ENCODE data around the gene NQO2.
A peak's percentile ranks its signal among the peaks of the same experiment; 100 is the strongest.
"Not testable (repeated sequence)": the region's sequence is repeated elsewhere in the genome, so short reads cannot be mapped to it uniquely, and the experiment has no call there.

NQO2 gene

DNA sequence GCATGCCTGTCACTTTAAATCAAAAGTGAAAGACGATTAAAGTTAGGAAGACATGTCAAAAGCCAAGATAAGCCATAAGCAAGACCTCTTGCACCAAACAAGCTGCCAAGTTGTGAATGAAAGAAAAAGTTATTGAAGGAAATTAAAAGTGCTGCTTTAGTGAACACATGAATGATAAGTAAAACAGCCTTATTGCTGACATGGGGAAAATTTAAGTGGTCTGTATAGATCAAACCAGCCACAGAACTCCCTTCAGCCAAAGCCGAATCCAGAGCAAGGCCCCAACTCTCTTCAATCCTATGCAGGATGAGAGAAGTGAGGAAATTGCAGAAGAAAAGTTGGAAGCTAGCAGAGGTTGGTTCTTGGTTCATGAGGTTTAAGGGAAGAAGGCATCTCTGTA is 59.3 kb downstream of the NQO2 start:
- in situ Hi-C loops (cut with HindIII; ENCODE audit: low sequenced_read_pairs), result no loop called here
- TF ChIP-seq, protein P1, sequence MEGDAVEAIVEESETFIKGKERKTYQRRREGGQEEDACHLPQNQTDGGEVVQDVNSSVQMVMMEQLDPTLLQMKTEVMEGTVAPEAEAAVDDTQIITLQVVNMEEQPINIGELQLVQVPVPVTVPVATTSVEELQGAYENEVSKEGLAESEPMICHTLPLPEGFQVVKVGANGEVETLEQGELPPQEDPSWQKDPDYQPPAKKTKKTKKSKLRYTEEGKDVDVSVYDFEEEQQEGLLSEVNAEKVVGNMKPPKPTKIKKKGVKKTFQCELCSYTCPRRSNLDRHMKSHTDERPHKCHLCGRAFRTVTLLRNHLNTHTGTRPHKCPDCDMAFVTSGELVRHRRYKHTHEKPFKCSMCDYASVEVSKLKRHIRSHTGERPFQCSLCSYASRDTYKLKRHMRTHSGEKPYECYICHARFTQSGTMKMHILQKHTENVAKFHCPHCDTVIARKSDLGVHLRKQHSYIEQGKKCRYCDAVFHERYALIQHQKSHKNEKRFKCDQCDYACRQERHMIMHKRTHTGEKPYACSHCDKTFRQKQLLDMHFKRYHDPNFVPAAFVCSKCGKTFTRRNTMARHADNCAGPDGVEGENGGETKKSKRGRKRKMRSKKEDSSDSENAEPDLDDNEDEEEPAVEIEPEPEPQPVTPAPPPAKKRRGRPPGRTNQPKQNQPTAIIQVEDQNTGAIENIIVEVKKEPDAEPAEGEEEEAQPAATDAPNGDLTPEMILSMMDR (IDR thresholded peaks at IDR 0.05; ENCODE audit: low read depth, low read length), result no peak
- DNase-seq (ENCODE audit: low read depth, low spot score), result no peak
- no peak overlapping the region for H3K4me3 ChIP-seq (ENCODE audit: low read depth, low read length)

DNA sequence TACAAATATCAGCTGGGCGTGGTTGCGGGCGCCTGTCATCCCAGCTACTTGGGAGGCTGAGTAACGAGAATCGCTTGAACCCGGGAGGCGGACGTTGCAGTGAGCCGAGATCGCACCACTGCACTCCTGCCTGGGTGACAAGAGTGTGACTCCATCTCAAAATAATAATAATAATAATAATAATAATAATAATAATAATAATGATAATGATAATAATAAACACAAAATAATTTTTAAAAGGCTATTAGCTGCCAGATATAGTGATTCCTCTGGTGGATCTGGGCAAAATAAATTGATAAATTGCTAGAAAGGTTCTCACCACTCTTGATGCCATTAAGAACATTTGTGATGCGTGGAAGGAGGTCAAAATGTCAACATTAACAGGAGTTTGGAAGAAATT is 60.4 kb downstream of the NQO2 start:
- DNase-seq (ENCODE audit: low read depth, low spot score); H3K4me3 ChIP-seq (ENCODE audit: low read depth, low read length); in situ Hi-C loops (cut with HindIII; ENCODE audit: low sequenced_read_pairs): not testable (repeated sequence)

DNA sequence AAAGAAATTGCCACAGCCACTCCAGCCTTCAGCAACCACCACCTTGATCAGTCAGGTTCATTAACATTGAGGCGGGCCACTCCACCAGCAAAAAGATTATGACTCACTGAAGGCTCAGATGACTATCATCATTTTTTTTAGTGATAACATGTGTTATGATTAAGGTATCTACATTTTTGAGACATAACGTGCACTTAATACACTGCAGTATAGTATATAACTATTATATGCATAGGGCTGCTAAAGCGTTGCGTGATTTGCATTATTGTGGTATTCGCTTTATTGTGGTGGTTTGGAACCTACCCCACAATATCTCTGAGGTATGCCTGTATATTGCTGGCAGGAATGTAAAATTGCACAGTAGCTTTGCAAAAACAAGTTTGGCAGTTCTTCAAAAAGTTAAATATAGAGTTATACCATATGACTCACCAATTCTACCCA is 61.8 kb downstream of the NQO2 start:
- DNase-seq (ENCODE audit: low read depth, low spot score), result peak; percentile 74
- in situ Hi-C loops (cut with HindIII; ENCODE audit: low sequenced_read_pairs), result no loop called here
- no peak overlapping the region for H3K4me3 ChIP-seq (ENCODE audit: low read depth, low read length)
- TF ChIP-seq, protein P1 (IDR thresholded peaks at IDR 0.05; ENCODE audit: low read depth, low read length), result peak; percentile 28

DNA sequence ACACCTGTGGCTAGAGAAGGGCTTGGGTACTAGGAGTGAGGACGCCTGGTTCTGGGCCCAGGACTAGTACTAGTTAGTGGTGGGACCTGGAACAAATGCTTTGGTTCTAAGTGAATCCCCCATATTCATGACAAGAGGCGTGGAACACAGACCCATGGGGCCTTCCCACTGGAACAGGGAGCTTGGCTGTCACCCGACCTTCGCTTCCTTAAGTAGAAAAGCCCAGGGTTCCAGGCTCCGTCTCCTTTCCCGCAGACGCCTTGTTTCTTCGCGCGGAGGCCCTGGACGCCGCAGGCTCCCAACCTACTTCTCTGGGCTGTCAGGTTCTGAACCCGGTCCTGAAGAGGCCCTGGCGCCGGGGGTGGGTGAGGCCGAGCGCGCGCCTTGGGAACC is 63.6 kb downstream of the NQO2 start:
- DNase-seq (ENCODE audit: low read depth, low spot score); in situ Hi-C loops (cut with HindIII; ENCODE audit: low sequenced_read_pairs): not testable (repeated sequence)
- H3K4me3 ChIP-seq (ENCODE audit: low read depth, low read length), result peak overlapping the region; percentile 13

DNA sequence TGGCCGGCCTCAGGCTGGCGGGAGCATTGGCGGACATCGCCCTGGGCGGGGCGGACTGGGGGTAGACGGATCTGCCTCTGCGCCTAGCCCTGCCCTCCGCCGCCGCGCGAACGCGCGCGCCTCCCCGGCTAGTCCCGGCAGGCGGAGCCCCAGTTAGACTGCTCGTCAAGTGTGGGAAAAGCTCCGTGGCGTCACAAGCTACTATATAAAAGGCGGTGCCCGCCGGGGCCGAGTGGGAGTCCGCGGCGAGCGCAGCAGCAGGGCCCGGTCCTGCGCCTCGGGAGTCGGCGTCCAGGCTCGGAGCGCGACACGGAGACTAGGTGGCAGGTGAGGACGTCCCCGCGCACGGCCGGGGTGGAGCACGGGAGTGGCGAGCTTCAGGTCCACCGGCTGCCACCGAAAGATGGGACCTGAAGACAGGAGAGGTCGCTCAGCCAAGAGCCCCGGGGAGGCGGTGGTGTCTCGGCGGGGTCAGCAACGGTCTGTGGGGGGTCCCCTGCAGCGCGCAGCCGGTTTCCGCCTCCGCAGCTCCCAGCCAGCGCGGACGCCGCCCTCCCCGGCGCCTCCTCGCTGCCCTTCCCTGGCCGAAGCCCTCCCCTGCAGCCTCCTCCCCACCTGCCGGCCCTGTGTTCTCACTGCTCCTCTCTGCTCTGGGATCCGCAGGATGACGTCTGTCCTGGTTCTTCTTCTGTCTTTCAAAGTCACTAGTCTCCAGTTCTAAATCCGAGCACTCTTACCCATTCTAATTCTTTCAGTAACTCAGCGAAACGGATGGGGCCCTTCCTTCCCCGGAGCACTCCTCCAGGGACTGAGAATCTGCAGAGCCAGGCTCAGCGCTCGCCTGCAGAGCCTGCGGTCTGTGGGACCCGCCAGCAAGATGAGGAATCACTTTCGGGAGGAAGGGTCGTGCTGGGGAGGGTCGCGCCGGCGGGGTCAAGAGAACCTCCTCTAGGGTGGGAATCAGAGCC is 64.3 kb downstream of the NQO2 start:
- TF ChIP-seq, protein P1 (IDR thresholded peaks at IDR 0.05; ENCODE audit: low read depth, low read length), result no peak
- H3K4me3 ChIP-seq (ENCODE audit: low read depth, low read length), result peak overlapping the region; percentile 61
- DNase-seq (ENCODE audit: low read depth, low spot score), result peak; percentile 89
- in situ Hi-C loops (cut with HindIII; ENCODE audit: low sequenced_read_pairs), result no loop called here

DNA sequence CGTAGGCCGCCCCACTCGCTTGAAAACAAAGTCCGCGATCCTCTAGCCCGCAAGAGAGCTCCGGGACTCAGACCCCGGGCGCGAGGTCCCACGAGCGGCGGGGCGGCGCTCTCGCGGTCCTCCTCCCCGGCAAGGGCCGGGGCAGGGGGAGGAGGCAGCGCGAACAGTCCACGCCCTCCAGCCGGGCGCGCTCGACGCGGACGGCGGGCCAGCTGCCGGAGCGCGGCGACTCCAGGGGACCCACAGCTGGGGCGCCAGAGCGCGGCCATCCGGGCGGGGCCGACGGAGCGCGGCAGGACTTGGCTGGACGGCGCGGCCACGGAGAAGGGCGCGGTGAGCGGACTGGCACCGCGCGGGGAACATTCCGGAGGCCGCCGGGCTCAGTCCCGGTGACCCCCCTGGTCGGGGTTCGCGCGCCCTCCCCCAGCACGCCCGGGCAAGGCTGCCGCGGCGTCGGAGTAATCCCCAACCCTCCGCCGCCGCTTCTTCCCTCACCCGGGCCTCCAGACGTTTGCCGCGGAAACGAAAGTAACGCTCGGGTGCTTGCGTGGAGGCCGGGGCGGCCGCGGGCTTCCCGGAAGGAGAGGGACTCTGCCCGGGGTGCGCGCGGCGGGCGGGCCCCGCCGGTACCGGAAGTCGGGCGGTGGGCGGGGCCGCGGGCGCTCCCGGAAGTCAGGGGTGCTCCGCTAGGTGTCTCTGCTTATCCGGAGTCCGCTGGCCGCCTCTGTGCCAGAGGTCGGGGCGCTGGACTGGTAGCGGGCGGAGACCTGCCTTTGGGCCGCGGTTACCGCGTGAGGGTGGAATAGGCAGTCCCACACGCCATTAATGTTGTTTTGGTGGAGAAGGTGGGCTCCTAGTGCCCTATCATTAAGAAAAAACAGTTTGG is 68.9 kb downstream of the NQO2 start, which contains the start of gene RIPK1:
Gene RIPK1 (plus strand): TSS at position 166 of the 886 bp plus-strand sequence. CDS start 8,330 bp downstream, outside the sequence.
- H3K4me3 ChIP-seq (ENCODE audit: low read depth, low read length), result peak within 1 kb of the TSS; percentile 67
- peak; percentile 89 for DNase-seq (ENCODE audit: low read depth, low spot score)
- TF ChIP-seq, protein P1 (IDR thresholded peaks at IDR 0.05; ENCODE audit: low read depth, low read length), result peak; percentile 38
- in situ Hi-C loops (cut with HindIII; ENCODE audit: low sequenced_read_pairs), result no loop called here

Measured in astrocyte of the spinal cord (primary cell).